PC-3 (cell line): ENCODE measurements around the gene DNMT3L. TPM values are rescaled to one million over a fixed set of nuclear protein-coding genes. Genes with fewer than 3 reads are reported as not detected.
"Not testable (repeated sequence)": the region's sequence is repeated elsewhere in the genome, so short reads cannot be mapped to it uniquely, and the experiment has no call there.

ENCODE experiments used
- ATAC-seq: fragments of 200-7000 bp; cut with Tn5 transposase; 2 replicates; pipeline ENCODE4 v1.9.1; 2020; ENCODE audit warnings: mild to moderate bottlenecking, moderate library complexity
- BruUV-seq: library from RNA; stranded (reverse); fragments of 400-500 nt; replicated peaks from 2 replicates; lab custom pipeline; 2021; lab: Mats Ljungman, UMichigan
- CTCF ChIA-PET: fragments of 300-600 bp; sonication (Branson Sonifier 250); formaldehyde crosslinking; loops from one replicate; lab custom pipeline; 2022; ENCODE audit warnings: antibody characterized with exemption; lab: Charles Lee
- POLR2A ChIA-PET: fragments of 300-600 bp; sonication (Branson Sonifier 250); formaldehyde crosslinking; loops from one replicate; lab custom pipeline; 2022; ENCODE audit warnings: antibody characterized with exemption; ENCODE audit not compliant: unreplicated experiment; lab: Charles Lee
- DNase-seq: peaks from one replicate; pipeline ENCODE4 v3.0.0-alpha.2; 2015
- H2AFZ ChIP-seq: fragments of 300-600 bp; sonication (generic); 2 replicates; pipeline ENCODE4 v1.6.0; 2016; ENCODE audit warnings: antibody characterized with exemption, low read length
- H3F3A ChIP-seq: fragments of 300-600 bp; sonication (generic); one replicate; pipeline ENCODE4 v1.6.0; 2017; ENCODE audit warnings: antibody characterized with exemption, low read length, control low read depth, mild to moderate bottlenecking; ENCODE audit not compliant: unreplicated experiment
- H3K27ac ChIP-seq: fragments of 300-600 bp; sonication (generic); 2 replicates; pipeline ENCODE4 v1.5.1; 2016; ENCODE audit warnings: mild to moderate bottlenecking, low read length
- H3K27me3 ChIP-seq: fragments of 300-600 bp; sonication (generic); 2 replicates; pipeline ENCODE4 v1.6.1; 2016; ENCODE audit warnings: low read length, mixed read lengths
- H3K36me3 ChIP-seq: fragments of 300-600 bp; sonication (generic); 2 replicates; pipeline ENCODE4 v1.6.1; 2016; ENCODE audit warnings: low read depth, mixed run types, low read length, mixed read lengths
- H3K4me1 ChIP-seq: fragments of 300-600 bp; sonication (generic); 2 replicates; pipeline ENCODE4 v1.5.1; 2016; ENCODE audit warnings: low read length; ENCODE audit not compliant: insufficient read depth
- H3K4me2 ChIP-seq: fragments of 300-600 bp; sonication (generic); 2 replicates; pipeline ENCODE4 v1.6.0; 2016; ENCODE audit warnings: low read length
- H3K4me3 ChIP-seq: fragments of 300-600 bp; sonication (generic); 2 replicates; pipeline ENCODE4 v1.5.1; 2016; ENCODE audit warnings: mild to moderate bottlenecking, low read length, mixed read lengths
- H3K79me2 ChIP-seq: fragments of 300-600 bp; sonication (generic); 2 replicates; pipeline ENCODE4 v1.6.1; 2017; ENCODE audit warnings: low read length, mixed read lengths
- H3K9ac ChIP-seq: fragments of 300-600 bp; sonication (generic); 2 replicates; pipeline ENCODE4 v1.6.0; 2016; ENCODE audit warnings: mild to moderate bottlenecking, low read length
- H3K9me2 ChIP-seq: fragments of 300-600 bp; sonication (generic); replicated peaks from 2 replicates; pipeline ENCODE4 v1.6.1; 2016; ENCODE audit warnings: mixed run types, low read length, mixed read lengths
- H3K9me3 ChIP-seq: fragments of 300-600 bp; sonication (generic); 2 replicates; pipeline ENCODE4 v1.6.1; 2016; ENCODE audit warnings: low read length, mixed read lengths
- H4K20me1 ChIP-seq: fragments of 300-600 bp; sonication (generic); 2 replicates; pipeline ENCODE4 v1.6.1; 2016; ENCODE audit warnings: low read length, mixed read lengths
- EZH2 ChIP-seq: fragments of 300-600 bp; sonication (generic); IDR thresholded peaks from one replicate; pipeline ENCODE4 v1.6.1; 2017; ENCODE audit warnings: antibody characterized with exemption, mild to moderate bottlenecking, low read length; ENCODE audit not compliant: unreplicated experiment
- EZH2phosphoT487 ChIP-seq: fragments of 300-600 bp; sonication (generic); IDR thresholded peaks from 2 replicates; pipeline ENCODE4 v1.6.1; 2018; ENCODE audit warnings: mild to moderate bottlenecking, antibody characterized with exemption, low read length, borderline replicate concordance
- intact Hi-C: fragments of 100-400 bp; cut with micrococcal nuclease; formaldehyde crosslinking; loops from 2 replicates; pipeline ENCODE4 v1.9.0; 2023
- total RNA-seq: library from RNA; depleted of rRNA; stranded (reverse); fragments of >200 nt; gene quantifications from 2 replicates; pipeline ENCODE4 v1.2.3, GENCODE V29; 2014
- TF ChIP-seq, protein P1 (sequence below): fragments of 300-600 bp; sonication (generic); conservative IDR thresholded peaks from 2 replicates; pipeline ENCODE4 v1.5.1; 2017; ENCODE audit warnings: antibody characterized with exemption, low read depth, mild to moderate bottlenecking, low read length

DNMT3L gene
- total RNA-seq, 1 experiment from 2014 or later = not detected

DNA sequence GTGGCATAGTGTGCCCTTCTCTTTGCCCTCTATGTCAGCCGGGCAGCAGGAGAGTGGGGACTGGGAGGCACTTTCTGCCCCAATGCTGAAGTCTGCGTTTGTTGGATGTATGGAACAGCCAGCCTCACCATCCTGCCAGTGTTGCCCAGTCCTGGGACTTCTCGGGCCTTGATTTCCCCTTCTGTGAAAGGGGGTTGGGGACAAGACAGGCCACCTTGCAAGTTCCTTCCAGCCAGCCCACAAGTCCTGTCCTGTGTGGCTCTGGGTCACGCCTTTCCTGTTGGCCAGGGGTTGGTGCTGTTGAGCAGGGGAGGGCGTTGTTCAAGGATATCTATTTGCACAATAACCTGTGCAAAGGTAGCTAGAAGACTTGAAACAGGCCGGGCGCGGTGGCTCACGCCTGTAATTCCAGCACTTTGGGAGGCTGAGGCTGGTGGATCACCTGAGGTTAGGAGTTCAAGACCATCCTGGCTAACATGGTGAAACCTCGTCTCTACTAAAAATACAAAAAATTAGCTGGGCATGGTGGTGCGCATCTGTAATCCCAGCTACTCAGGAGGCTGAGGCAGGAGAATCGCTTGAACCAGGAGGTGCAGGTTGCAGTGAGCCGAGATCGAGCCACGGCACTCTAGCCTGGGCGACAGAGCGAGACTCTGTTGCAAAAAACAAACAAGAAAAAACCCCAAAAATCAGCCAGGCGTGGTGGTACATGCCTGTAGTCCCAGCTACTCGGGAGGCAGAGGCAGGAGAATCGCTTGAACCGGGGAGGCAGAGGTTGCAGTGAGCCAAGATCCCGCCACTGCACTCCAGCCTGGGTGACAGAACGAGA is 41.1 kb upstream of the DNMT3L start:
- H2AFZ ChIP-seq, BruUV-seq, POLR2A ChIA-PET, ATAC-seq, H3K27me3 ChIP-seq, H3K9me3 ChIP-seq, H3K9me2 ChIP-seq, H3K9ac ChIP-seq, H3K4me3 ChIP-seq, H3K27ac ChIP-seq, H3F3A ChIP-seq, intact Hi-C loops: not testable (repeated sequence)
- H4K20me1 ChIP-seq = peaks cover 32% of the 10 kb centered on the region
- CTCF ChIA-PET = interaction anchor here (0.5 kb wide), 1 partner anchor 423 kb away, joined by 4 read pairs; no protein-coding TSS in a partner anchor
- peak overlapping the region; percentile 100; the same call in 1 of the 2 replicates for H3K4me2 ChIP-seq
- peak; percentile 62 for DNase-seq
- peaks cover 10% of the 10 kb centered on the region for H3K36me3 ChIP-seq
- TF ChIP-seq, protein P1, sequence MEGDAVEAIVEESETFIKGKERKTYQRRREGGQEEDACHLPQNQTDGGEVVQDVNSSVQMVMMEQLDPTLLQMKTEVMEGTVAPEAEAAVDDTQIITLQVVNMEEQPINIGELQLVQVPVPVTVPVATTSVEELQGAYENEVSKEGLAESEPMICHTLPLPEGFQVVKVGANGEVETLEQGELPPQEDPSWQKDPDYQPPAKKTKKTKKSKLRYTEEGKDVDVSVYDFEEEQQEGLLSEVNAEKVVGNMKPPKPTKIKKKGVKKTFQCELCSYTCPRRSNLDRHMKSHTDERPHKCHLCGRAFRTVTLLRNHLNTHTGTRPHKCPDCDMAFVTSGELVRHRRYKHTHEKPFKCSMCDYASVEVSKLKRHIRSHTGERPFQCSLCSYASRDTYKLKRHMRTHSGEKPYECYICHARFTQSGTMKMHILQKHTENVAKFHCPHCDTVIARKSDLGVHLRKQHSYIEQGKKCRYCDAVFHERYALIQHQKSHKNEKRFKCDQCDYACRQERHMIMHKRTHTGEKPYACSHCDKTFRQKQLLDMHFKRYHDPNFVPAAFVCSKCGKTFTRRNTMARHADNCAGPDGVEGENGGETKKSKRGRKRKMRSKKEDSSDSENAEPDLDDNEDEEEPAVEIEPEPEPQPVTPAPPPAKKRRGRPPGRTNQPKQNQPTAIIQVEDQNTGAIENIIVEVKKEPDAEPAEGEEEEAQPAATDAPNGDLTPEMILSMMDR = peak; percentile 45; the same call in 1 of the 2 replicates
- H3K79me2 ChIP-seq = peaks cover 62% of the 10 kb centered on the region
- H3K4me1 ChIP-seq = peaks cover 32% of the 10 kb centered on the region

DNA sequence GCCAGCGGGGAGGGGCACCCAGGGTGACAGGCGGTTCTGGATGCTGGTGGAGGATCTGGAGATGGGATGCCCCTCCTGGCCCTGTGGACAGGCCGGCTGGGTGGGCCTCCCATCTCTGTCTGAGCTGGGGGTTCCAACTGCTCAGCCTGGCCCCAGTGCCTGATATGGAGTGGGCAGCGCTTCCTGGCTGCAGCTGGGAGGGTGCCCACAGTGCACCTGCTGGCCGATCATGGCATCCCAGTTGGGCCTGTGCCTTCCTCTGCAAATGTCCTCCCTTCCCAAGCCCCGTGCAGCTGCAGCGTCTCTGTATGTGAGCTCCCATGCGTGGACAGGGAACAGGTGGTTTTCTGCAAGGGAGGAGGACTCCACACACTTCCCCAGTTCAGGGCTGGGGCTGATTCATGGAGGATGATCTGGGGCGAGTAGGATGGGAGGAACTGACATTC is 40.3 kb upstream of the DNMT3L start:
- Histone ChIP-seq H3K27me3 (no peaks in the 10 kb centered on the region), H3K9me2 (no peaks in the 10 kb centered on the region), H3K79me2 (peaks cover 62% of the 10 kb centered on the region), H3K4me1 (peaks cover 36% of the 10 kb centered on the region), H3K9me3 (no peaks in the 10 kb centered on the region), H3F3A (no peaks in the 10 kb centered on the region), H3K9ac (no peak overlapping the region), H3K36me3 (peaks cover 5% of the 10 kb centered on the region; the same call in 1 of the 2 replicates), H3K4me3 (peak overlapping the region; percentile 85; the same call in 1 of the 2 replicates), H3K27ac (no peak overlapping the region), H2AFZ (no peak overlapping the region), H4K20me1 (peaks cover 32% of the 10 kb centered on the region), H3K4me2 (peak overlapping the region; percentile 100)
- ATAC-seq = no peak
- peak; percentile 10 for DNase-seq
- CTCF ChIA-PET = interaction anchor here (0.5 kb wide), 1 partner anchor 422 kb away, joined by 4 read pairs; no protein-coding TSS in a partner anchor
- intact Hi-C loops = no loop called here
- POLR2A ChIA-PET = no interaction called here
- no TSS peak for BruUV-seq
- TF ChIP-seq EZH2 (no peak), EZH2phosphoT487 (no peak)
- TF ChIP-seq, protein P1 = no peak

DNA sequence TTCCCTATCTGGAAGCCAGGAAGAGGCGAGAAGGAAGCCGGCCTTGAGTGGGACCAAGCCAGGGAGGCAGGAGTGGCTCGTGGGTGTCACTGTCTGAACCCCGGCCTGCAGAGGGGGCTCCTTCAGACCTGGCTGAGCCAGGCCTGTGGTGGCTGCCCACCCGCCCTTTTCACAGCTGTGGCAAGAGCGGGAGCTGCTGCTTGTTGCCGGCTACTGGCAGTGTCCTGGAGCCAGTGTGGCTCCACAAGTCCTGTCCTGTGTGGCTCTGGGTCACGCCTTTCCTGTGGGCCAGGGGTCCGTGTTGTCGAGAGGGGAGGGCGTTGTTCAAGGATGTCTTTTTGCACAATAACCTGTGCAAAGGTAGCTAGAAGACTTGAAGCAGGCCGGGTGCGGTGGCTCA is 39.4 kb upstream of the DNMT3L start:
- DNase-seq (no peak), ATAC-seq (no peak)
- Histone ChIP-seq H3K9me3 (no peaks in the 10 kb centered on the region), H3F3A (no peaks in the 10 kb centered on the region), H3K4me2 (peak overlapping the region; percentile 100), H2AFZ (no peak overlapping the region), H3K36me3 (no peaks in the 10 kb centered on the region), H3K27me3 (no peaks in the 10 kb centered on the region), H3K4me3 (peak overlapping the region; percentile 85), H3K27ac (no peak overlapping the region), H3K4me1 (peaks cover 36% of the 10 kb centered on the region), H3K79me2 (peaks cover 57% of the 10 kb centered on the region), H4K20me1 (peaks cover 32% of the 10 kb centered on the region), H3K9ac (peak overlapping the region; percentile 84), H3K9me2 (no peaks in the 10 kb centered on the region)
- intact Hi-C loops = no loop called here
- ChIA-PET POLR2A (no interaction called here), CTCF (interaction anchor here (0.6 kb wide), 1 partner anchor 632 kb away, joined by 3 read pairs; no protein-coding TSS in a partner anchor)
- BruUV-seq = no TSS peak
- TF ChIP-seq, protein P1 = no peak
- no peak for TF ChIP-seq EZH2
- no peak for TF ChIP-seq EZH2phosphoT487
